Measurements from ENCODE around the gene AARS2.

The AARS2 gene

GRCh38 chr6:44300292-44300823, 12.8 kb downstream of the AARS2 start:
- DNase-seq (ENCODE audit: low read depth in 2 of 2), result no peak

GRCh38 chr6:44298864-44299263, 14.3 kb downstream of the AARS2 start:
- no peak for DNase-seq (ENCODE audit: low read depth in 2 of 2)

GRCh38 chr6:44298055-44298803, 14.9 kb downstream of the AARS2 start:
- no peak for DNase-seq (ENCODE audit: low read depth in 2 of 2)

GRCh38 chr6:44297063-44298038, 15.8 kb downstream of the AARS2 start:
- no peak for DNase-seq (ENCODE audit: low read depth in 2 of 2)

GRCh38 chr6:44294832-44295791, 18.0 kb downstream of the AARS2 start:
- DNase-seq (ENCODE audit: low read depth in 2 of 2), result no peak

GRCh38 chr6:44292661-44293365, 20.3 kb downstream of the AARS2 start:
- DNase-seq (ENCODE audit: low read depth in 2 of 2), result no peak

GRCh38 chr6:44291841-44292240, 21.3 kb downstream of the AARS2 start:
- no peak for DNase-seq (ENCODE audit: low read depth in 2 of 2)

GRCh38 chr6:44289726-44290260, 23.4 kb downstream of the AARS2 start:
- no peak for DNase-seq (ENCODE audit: low read depth in 2 of 2)

- no peak for DNase-seq (ENCODE audit: low read depth in 2 of 2)
Measured at GRCh38 chr6:44286747-44287146, 26.4 kb downstream of the AARS2 start.

GRCh38 chr6:44286285-44286565, 26.9 kb downstream of the AARS2 start:
- no peak for DNase-seq (ENCODE audit: low read depth in 2 of 2)

- no peak for DNase-seq (ENCODE audit: low read depth in 2 of 2)
Measured at GRCh38 chr6:44285552-44286284, 27.4 kb downstream of the AARS2 start.

- DNase-seq (ENCODE audit: low read depth in 2 of 2), result no peak
Measured at GRCh38 chr6:44284867-44285266, 28.3 kb downstream of the AARS2 start.

GRCh38 chr6:44284121-44284520, 29.0 kb downstream of the AARS2 start:
- DNase-seq (ENCODE audit: low read depth in 2 of 2), result no peak

GRCh38 chr6:44278774-44279697, 34.1 kb downstream of the AARS2 start:
- DNase-seq (ENCODE audit: low read depth in 2 of 2), result no peak

- no peak for DNase-seq (ENCODE audit: low read depth in 2 of 2)
Measured at GRCh38 chr6:44278315-44278714, 34.8 kb downstream of the AARS2 start.

- no peak for DNase-seq (ENCODE audit: low read depth in 2 of 2)
Measured at GRCh38 chr6:44277763-44278162, 35.4 kb downstream of the AARS2 start.

- DNase-seq (ENCODE audit: low read depth in 2 of 2), result no peak
Measured at GRCh38 chr6:44276667-44277640, 36.2 kb downstream of the AARS2 start.
